Tibial artery (tissue), 4 donors: ENCODE data around the gene DIO1.
"Not testable (repeated sequence)": the region's sequence is repeated elsewhere in the genome, so short reads cannot be mapped to it uniquely, and the experiment has no call there.

Experiments used
- DNase-seq, 2 donors: peaks; one replicate each; pipeline ENCODE4 v3.0.0-alpha.2; 2019
- H3K27ac ChIP-seq, 2 donors: fragments of 200-600 bp; sonication (generic) in 1 of 2; 1 replicate in 1 of 2; 2 replicates in 1 of 2; pipeline ENCODE4 v1.5.1; 2018 to 2019; ENCODE audit warnings: mild to moderate bottlenecking in 1 of 2
- H3K27me3 ChIP-seq, 2 donors: fragments of 200-600 bp; sonication (generic) in 1 of 2; one replicate each; pipeline versions ENCODE4 v1.5.1 to v1.6.0; 2016 to 2019
- H3K36me3 ChIP-seq, 3 donors: fragments of 200-600 bp; sonication (generic) in 2 of 3; one replicate each; pipeline ENCODE4 v1.5.1; 2016 to 2019; ENCODE audit warnings: mild to moderate bottlenecking in 2 of 3
- H3K4me1 ChIP-seq, 4 donors: fragments of 200-600 bp; sonication (generic) in 2 of 4; 1 replicate in 3 of 4; 2 replicates in 1 of 4; pipeline ENCODE4 v1.5.1; 2016 to 2019
- H3K4me3 ChIP-seq, 2 donors: fragments of 200-600 bp; sonication (generic) in 1 of 2; 1 replicate in 1 of 2; 2 replicates in 1 of 2; pipeline ENCODE4 v1.5.1; 2018 to 2019; ENCODE audit warnings: mild to moderate bottlenecking in 2 of 2
- H3K9me3 ChIP-seq, 3 donors: fragments of 200-600 bp; sonication (generic) in 1 of 3; one replicate each; pipeline ENCODE4 v1.5.1; 2016 to 2019
- intact Hi-C: fragments of 100-400 bp; cut with DNase I; formaldehyde crosslinking; loops from one replicate; pipeline ENCODE4 v1.15.0; 2023; ENCODE audit warnings: low total_unique reads
- TF ChIP-seq, protein P1 (sequence below), 2 experiments: fragments of 200-600 bp in 1 of 2; fragments of 450-650 bp in 1 of 2; IDR thresholded peaks; one replicate each; pipeline ENCODE4 v1.5.1; 2017 to 2019; ENCODE audit warnings: antibody characterized with exemption in 2 of 2, mild to moderate bottlenecking in 1 of 2, moderate library complexity in 1 of 2

DIO1 gene

GRCh38 chr1:53862507-53862906 is 31.5 kb upstream of the DIO1 start:
- no peaks in the 10 kb centered on the region for H3K27me3 ChIP-seq
- no peak overlapping the region for H3K27ac ChIP-seq
- no peaks in the 10 kb centered on the region for H3K4me1 ChIP-seq
- H3K9me3 ChIP-seq, result no peaks in the 10 kb centered on the region
- H3K4me3 ChIP-seq, result no peak overlapping the region
- H3K36me3 ChIP-seq, result peaks cover 37 to 75% (median 40%) of the 10 kb centered on the region in 3 donors
- no peak for DNase-seq
- intact Hi-C loops, result no loop called here
- TF ChIP-seq, protein P1, sequence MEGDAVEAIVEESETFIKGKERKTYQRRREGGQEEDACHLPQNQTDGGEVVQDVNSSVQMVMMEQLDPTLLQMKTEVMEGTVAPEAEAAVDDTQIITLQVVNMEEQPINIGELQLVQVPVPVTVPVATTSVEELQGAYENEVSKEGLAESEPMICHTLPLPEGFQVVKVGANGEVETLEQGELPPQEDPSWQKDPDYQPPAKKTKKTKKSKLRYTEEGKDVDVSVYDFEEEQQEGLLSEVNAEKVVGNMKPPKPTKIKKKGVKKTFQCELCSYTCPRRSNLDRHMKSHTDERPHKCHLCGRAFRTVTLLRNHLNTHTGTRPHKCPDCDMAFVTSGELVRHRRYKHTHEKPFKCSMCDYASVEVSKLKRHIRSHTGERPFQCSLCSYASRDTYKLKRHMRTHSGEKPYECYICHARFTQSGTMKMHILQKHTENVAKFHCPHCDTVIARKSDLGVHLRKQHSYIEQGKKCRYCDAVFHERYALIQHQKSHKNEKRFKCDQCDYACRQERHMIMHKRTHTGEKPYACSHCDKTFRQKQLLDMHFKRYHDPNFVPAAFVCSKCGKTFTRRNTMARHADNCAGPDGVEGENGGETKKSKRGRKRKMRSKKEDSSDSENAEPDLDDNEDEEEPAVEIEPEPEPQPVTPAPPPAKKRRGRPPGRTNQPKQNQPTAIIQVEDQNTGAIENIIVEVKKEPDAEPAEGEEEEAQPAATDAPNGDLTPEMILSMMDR (IDR thresholded peaks at IDR 0.05), result no peak

- no peaks in the 10 kb centered on the region for H3K27me3 ChIP-seq
- no peaks in the 10 kb centered on the region for H3K4me1 ChIP-seq
- intact Hi-C loops, result no loop called here
- no peak overlapping the region for H3K4me3 ChIP-seq
- peaks cover 41 to 94% (median 54%) of the 10 kb centered on the region in 3 donors for H3K36me3 ChIP-seq
- H3K9me3 ChIP-seq, result no peaks in the 10 kb centered on the region
- no peak overlapping the region for H3K27ac ChIP-seq
- TF ChIP-seq, protein P1 (IDR thresholded peaks at IDR 0.05), result no peak
- no peak for DNase-seq
These were observed 25.4 kb upstream of the DIO1 start for GRCh38 chr1:53868565-53868964.

- DNase-seq, result no peak
- Histone ChIP-seq H3K9me3 (no peaks in the 10 kb centered on the region), H3K4me1 (no peaks in the 10 kb centered on the region), H3K27me3 (no peaks in the 10 kb centered on the region), H3K36me3 (peaks cover 41 to 95% (median 61%) of the 10 kb centered on the region in 3 donors), H3K27ac (no peak overlapping the region), H3K4me3 (no peak overlapping the region)
- TF ChIP-seq, protein P1 (IDR thresholded peaks at IDR 0.05), result no peak
- intact Hi-C loops, result no loop called here
These were observed 24.4 kb upstream of the DIO1 start for GRCh38 chr1:53869454-53870117.

GRCh38 chr1:53871221-53871620 is 22.8 kb upstream of the DIO1 start:
- intact Hi-C loops, result no loop called here
- H3K9me3 ChIP-seq, result no peaks in the 10 kb centered on the region

GRCh38 chr1:53871773-53872484 is 22.1 kb upstream of the DIO1 start:
- Histone ChIP-seq H3K4me1 (no peaks in the 10 kb centered on the region), H3K36me3 (peaks cover 43 to 92% (median 66%) of the 10 kb centered on the region in 3 donors), H3K27ac (no peak overlapping the region), H3K27me3 (no peaks in the 10 kb centered on the region), H3K4me3 (no peak overlapping the region), H3K9me3 (no peaks in the 10 kb centered on the region)
- no peak for DNase-seq
- intact Hi-C loops, result no loop called here
- TF ChIP-seq, protein P1 (IDR thresholded peaks at IDR 0.05), result no peak

More at GRCh38 chr1:53871221-53871620, 22.8 kb upstream of the DIO1 start:
- no peak for DNase-seq
- Histone ChIP-seq H3K4me3 (no peak overlapping the region), H3K27me3 (no peaks in the 10 kb centered on the region), H3K27ac (no peak overlapping the region), H3K36me3 (peaks cover 40 to 92% (median 66%) of the 10 kb centered on the region in 3 donors), H3K4me1 (no peaks in the 10 kb centered on the region)
- TF ChIP-seq, protein P1 (IDR thresholded peaks at IDR 0.05), result no peak

GRCh38 chr1:53875150-53875549 is 18.8 kb upstream of the DIO1 start:
- intact Hi-C loops, result loop anchor here (5.0 kb wide), 1 partner anchor 77 kb away; no protein-coding TSS in a partner anchor
- DNase-seq, H3K4me1 ChIP-seq, H3K9me3 ChIP-seq, H3K27me3 ChIP-seq, H3K27ac ChIP-seq, H3K4me3 ChIP-seq: not testable (repeated sequence)
- peaks cover 45 to 85% (median 64%) of the 10 kb centered on the region in 3 donors for H3K36me3 ChIP-seq
